ENCODE results near the gene PLIN5.

DNA sequence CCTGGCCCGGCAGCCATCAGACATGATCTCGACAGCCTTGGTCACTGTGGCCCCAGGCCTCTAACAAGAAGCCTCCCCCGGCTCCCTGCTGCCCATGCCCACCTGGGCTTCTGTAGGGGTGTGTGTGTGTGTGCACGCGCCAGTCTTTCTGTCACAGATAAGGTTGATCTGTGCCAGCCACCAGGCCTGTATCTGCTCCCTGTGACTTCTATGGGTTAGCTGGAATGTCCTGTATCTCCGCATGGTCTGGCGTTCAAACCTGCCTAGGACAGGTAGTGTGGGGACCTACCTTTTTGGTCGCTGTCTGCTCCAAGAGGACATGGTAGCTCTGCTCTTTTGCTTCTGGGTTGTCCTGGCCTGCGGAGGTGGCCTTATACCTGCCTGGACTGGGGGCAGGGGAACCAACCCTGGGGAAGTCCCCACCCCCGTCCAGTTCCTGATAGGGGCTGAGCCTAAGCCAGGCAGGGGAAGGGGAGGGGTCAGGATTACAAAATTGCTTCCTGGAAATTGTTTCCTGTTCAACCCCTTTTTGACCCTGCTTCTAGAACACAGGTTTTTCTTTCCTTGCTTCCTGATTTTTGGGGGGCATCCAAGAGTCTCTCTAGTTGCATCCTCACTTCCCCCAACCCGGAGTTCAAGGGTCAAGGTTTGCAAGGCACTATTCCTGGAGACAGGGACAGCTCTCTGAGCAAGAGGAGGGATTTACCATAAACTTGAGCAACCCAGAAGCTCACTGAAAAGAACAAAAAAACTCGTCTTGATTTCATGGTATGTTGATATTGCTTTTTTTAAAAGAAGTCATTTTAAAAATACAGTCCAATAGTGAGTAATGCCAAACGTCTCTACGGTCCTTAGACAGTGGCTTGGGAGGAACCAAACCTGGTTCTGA is 4.9 kb upstream of the PLIN5 start, which contains the start of gene LRG1:
- no peak for TF ChIP-seq EZH2 (IDR thresholded peaks at IDR 0.05; ENCODE audit: borderline replicate concordance)
- TF ChIP-seq, protein P1, sequence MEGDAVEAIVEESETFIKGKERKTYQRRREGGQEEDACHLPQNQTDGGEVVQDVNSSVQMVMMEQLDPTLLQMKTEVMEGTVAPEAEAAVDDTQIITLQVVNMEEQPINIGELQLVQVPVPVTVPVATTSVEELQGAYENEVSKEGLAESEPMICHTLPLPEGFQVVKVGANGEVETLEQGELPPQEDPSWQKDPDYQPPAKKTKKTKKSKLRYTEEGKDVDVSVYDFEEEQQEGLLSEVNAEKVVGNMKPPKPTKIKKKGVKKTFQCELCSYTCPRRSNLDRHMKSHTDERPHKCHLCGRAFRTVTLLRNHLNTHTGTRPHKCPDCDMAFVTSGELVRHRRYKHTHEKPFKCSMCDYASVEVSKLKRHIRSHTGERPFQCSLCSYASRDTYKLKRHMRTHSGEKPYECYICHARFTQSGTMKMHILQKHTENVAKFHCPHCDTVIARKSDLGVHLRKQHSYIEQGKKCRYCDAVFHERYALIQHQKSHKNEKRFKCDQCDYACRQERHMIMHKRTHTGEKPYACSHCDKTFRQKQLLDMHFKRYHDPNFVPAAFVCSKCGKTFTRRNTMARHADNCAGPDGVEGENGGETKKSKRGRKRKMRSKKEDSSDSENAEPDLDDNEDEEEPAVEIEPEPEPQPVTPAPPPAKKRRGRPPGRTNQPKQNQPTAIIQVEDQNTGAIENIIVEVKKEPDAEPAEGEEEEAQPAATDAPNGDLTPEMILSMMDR (IDR thresholded peaks at IDR 0.05; ENCODE audit: poor library complexity): no peak
- TF ChIP-seq EZH2phosphoT487 (IDR thresholded peaks at IDR 0.05; ENCODE audit: low read depth, severe bottlenecking, unreplicated experiment): no peak
